ENCODE measurements around the gene RASAL2.
"Not testable (repeated sequence)": the region's sequence is repeated elsewhere in the genome, so short reads cannot be mapped to it uniquely, and the experiment has no call there.

Gene RASAL2

DNA sequence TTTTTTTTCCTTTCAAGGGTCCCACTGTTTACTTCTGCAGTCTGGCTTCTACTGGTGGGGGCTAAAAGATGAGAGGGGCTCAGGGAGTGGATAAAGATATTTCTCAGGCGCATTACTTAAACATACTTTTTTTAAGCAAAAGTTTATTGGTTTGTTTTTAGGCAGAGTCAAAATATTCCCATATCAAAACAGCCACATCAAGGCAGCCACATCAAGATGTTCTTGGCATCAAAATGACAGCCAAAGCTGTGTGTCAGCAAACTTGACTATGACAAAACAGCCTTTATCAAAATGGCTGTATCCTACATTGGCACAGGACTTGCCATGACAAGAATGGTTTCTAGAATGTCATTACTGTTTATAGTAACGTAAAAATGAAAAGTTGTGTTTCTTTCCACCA, 22.1 kb upstream of the RASAL2 start:
- DNase-seq (ENCODE audit: low read depth in 1 of 2, low spot score in 1 of 2) = no peak

DNA sequence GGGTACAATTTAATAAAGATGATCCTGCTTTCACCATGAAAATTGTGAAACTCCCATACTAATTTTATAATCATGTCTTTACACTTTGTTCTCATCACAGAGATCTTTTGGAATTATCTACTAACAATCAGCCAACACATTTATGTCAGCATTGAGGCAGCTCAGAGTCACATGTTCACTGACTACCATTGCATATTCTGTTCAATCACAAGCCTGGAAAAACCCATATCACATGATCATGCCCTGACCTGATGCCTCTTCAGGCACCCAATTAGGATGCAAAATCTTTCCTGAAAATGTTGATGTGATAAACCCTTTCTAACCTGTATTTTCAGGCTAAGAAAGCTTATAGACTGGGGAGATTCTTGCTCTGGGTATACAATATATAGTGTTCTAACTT, 21.6 kb upstream of the RASAL2 start:
- no peak for DNase-seq (ENCODE audit: low read depth in 1 of 2, low spot score in 1 of 2)

DNA sequence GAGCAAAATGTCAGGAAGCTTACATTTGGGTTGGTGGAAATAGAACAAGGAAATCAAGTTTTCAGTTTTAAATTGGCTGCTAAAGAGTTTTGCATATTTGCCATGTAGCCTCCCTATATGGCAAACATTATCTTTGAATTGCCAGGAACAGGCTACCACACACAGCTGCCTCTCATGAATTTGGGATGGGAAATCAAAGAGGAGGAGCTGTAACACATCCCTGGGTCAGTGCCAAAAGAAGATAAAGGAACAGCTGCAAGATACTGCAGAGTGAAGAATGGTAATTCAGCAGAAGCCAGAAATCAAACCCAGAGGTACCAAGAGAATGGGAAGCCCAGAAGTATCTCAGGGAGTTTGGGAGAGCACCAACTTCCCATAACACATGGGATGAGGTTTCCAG, 18.6 kb upstream of the RASAL2 start:
- no peak for DNase-seq (ENCODE audit: low read depth in 1 of 2, low spot score in 1 of 2)

DNA sequence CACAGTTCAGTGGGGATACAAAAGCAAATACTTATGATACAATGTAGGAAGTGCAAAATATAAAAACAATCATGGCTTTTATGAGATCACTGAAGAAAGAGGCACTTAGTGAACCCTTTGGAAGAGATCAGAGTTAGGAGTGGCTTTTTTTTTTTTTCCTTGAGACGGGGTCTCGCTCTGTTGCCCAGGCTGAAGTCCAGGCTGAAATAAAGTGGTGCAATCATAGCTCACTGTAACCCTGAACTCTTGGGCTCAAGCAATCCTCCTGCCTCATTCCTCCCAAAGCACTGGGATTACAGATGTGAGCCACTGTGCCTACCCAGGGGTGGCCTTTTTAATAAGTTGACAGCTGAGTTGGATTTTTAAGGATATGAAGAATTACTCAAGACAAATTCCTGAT, 17.3 kb upstream of the RASAL2 start:
- DNase-seq (ENCODE audit: low read depth in 1 of 2, low spot score in 1 of 2) = no peak

DNA sequence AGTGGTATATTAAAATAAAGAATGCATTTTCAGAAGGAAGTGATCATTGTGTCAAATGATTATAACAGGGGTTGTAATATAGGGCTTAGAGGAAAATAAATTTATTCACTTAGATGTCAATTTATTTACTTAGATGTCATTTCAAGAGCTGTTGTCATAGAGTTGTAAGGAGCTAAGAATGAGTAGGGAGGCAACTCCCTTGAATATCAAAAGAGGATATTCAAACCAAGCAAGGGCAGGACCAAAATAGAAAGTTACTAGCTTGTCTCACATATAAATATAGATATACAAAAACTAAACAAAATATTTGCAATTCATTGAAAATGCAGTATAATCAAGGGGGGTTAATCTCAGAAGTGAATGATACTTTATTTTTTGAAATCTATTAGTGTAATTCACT, 16.0 kb upstream of the RASAL2 start:
- DNase-seq (ENCODE audit: low read depth in 1 of 2, low spot score in 1 of 2) = no peak

DNA sequence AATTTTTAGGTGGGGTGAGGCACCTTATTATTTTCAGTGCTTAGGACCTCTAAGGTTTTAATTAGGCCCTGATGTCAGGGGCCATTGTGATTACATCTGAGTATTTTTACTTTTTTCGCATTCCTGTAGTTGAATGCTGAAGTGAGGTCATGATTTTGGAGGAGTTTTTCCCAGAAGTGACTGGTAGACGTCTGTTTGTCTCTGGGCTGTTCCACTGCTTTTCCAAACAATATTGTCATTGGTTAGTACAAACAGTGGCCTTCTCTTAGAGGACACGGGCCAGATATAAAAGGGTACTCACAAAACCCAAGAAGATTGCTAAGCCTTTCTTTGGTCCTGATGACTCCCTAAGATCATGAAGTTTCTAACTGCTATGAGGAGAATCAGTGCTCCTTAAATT, 7.6 kb upstream of the RASAL2 start:
- no peak for DNase-seq (ENCODE audit: low read depth in 1 of 2, low spot score in 1 of 2)

DNA sequence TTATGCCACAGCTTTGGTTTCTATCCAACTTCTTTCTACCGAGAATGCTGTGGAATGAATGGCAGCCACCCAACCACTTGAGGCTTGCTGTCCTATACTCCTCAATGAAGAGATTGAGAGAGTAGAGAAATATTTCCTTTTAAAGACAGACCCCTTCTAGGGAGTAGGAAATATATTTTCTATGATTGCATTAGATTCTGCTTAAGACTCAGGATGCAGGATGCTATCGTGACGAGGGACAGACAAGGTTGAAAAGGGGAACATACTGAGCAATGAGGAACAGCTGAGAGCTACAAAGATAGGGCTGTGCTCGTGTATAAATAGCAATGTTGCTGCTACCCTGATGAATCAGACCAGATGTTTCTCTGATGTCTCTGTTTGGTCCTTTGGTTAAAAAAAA, 7.1 kb upstream of the RASAL2 start:
- no peak for DNase-seq (ENCODE audit: low read depth in 1 of 2, low spot score in 1 of 2)

DNA sequence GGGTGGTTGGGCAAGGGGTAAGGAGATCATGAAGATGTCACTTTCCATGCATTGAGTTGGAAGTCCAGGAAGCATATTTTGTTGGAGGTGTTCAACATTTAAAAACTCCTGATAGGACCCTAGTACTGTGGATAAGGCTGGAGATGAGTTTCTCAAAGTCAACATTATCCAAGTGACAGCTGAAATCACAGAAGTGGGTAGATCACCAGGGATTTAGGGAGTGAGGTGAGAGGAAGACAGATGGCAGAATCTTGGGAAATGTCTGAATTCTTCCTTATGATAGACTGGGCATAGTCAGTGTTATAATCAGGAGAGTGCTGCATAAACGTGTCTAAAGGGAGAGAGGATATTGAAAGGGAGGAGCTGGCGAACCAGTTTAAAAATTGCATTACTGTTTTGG, 5.3 kb upstream of the RASAL2 start:
- DNase-seq (ENCODE audit: low read depth in 1 of 2, low spot score in 1 of 2) = no peak

DNA sequence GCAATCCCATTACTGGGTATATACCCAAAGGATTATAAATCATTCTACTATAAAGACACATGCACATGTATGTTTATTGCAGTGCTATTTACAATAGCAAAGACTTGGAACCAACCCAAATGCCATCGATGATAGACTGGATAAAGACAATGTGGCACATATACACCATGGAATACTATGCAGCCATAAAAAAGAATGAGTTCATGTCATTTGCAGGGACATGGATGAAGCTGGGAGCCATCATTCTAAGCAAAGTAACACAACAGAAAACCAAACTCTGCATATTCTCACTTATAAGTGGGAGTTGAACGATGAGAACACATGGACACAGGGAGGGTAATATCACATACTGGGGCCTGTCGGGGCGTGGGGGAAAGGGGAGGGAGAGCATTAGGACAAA, 2.5 kb upstream of the RASAL2 start:
- not testable (repeated sequence) for DNase-seq (ENCODE audit: low read depth in 1 of 2, low spot score in 1 of 2)

DNA sequence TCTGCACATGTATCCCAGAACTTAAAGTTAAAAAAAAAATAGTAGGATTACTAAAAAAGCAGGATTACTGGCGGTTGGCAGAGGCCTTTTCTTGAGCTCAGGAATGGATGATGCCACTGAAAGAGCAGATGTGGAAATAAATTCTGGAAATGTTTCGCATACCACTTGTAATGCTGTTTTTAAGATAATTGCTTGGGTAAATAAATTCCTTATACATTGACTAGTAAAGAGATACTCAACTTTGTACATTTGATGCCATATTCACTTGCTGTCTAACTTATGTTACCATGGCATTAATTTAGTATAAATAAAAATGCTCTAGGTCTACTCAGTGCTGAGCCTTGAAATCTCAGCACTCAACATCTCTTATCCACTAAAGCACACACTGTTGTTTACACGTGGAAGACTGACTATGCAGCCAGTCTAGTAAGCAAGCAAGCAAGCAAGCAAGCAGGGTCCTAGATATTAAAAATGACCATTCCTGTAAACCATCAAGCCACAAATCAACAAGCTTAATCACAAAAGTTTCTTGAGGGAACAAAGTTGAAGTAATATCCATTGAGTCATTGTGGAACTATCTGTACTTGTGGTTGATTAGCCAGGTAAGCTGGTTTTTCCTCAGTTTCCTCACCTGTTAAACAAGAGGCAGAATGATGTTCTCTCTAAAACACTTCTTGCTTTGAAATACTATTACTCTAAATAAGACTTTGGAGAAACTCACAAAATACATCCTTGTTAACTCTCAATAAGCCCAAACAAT, 1.7 kb upstream of the RASAL2 start:
- no peak for DNase-seq (ENCODE audit: low read depth in 1 of 2, low spot score in 1 of 2)

DNA sequence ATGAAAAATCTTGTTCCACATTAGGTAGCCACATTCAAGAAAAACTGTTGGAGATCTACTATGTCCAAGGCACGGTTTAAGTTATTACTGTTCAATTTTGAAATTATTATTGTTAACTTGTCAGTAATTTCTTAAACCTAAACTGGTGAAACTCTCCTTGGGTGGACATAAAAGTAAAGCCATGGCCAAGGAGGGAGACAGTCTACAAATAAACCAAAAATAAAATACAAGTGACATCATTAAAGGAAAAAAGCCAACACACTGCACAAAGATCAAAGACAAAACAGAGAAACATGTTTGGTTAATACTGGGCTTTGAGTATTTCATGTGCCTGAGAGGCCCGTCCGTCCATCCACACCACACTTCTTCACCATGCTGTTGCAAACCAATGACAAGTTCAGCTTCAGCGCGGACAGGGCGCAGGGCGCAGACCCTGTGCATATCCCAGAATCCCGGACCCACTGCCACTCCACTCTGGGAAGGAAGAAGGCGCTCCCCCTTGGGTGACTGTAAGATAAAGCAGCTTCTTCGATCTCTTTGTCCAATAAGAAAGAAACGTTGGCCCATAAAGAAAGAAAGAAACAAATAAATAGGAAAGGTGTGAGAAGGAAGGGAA, 918 bp upstream of the RASAL2 start:
- no peak for DNase-seq (ENCODE audit: low read depth in 1 of 2, low spot score in 1 of 2)

DNA sequence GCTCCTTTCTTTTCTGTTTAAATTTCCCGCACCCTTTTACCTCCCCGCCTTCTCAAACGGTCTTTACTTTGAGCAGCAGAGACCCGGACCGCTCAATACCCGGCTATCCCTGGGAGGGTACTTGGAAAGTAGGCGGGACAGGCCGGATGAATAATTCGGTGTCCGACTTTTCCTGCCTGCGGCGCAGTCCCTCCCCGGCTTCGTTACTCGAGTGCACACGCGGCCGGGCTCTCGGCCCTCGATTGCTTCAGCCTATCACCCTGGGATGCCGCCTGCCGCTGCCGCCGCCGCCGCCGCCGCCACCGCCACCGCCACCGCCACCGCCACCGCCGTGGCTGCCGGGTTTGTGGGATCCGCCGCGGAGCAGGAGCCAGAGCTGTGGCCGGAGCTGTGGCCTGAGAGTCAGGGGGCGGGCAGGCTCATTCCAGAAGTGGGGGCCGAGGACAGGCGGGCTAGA, 382 bp upstream of the RASAL2 start:
- no peak for DNase-seq (ENCODE audit: low read depth in 1 of 2, low spot score in 1 of 2)

DNA sequence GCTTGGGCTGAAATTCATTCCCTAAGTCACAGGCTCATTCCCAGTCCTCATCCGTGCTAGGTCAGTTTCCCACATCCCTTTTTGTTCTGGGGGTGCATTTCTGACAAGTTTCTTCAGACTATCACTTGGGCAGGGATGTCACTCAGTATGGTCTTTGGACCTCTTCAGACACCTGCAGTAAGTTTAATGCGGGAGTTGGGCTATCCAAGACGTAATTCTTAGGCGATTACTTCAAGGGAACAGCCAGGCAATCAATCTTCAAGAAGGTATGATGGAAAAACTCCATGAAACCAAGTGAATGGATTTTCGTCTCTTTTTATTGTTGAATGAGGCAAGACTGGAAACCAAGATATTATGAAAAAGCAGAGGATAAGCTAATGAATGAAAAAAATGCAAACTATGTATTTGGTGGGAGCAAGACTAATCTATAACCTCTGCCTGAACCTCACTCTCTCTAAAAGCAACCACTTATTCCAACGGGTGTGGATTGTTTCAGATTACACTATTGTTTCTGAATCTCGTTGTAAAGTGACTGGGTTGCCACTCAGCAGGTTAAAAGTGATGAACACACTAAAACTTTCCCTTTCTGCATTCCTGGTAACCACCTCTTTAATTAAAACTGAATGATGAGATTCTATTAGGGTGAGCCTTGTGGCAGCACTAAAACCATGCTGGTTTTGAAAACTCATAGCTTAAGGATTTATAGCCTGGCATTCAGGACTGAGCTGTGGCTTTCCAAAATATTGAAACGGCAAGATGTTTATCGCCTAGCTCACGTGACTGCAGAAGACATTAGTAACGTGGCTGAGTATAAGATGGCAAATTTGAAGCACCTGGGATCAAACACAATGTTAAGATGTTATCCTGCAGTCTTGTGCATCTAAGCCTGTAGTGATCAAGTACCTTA, 1.1 kb downstream of the RASAL2 start:
- DNase-seq (ENCODE audit: low read depth in 1 of 2, low spot score in 1 of 2) = no peak

DNA sequence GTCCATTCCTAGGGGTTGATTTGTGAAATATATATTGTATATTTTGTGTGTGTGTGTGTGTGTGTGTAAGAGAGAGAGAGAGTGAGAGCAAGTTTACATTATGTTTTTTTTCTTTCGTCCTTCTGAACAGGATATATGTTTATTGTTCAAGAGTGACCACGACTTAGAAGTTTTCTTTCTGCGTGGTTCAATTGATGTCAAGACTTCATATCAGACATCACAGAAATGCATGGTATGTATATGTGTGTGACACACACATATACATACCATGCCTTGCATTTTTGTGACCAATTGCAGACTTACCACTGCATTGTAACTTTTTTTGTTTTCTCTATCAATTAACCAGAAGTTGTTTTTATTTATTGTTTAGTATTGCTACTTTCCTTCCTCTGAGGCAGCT, 2.5 kb downstream of the RASAL2 start:
- no peak for DNase-seq (ENCODE audit: low read depth in 1 of 2, low spot score in 1 of 2)

DNA sequence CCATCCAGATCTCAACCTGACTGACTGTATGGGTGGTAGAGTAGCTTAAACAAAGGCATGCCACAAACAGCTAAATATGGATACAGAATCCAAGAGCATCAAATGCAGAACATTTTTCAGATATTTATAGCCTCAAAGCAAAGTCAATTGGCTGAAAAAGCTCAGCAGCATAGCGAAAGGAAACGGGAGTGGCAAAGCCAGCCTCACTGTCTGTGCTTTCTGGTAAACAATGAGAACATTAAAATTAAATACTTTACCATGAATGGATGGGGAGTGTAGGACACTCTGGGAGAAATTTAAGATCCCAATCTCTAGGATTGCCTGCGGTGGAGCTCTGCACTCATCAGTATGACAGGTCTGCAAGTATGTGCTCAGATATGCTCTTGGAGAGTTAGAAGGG, 4.4 kb downstream of the RASAL2 start:
- DNase-seq (ENCODE audit: low read depth in 1 of 2, low spot score in 1 of 2) = no peak

DNA sequence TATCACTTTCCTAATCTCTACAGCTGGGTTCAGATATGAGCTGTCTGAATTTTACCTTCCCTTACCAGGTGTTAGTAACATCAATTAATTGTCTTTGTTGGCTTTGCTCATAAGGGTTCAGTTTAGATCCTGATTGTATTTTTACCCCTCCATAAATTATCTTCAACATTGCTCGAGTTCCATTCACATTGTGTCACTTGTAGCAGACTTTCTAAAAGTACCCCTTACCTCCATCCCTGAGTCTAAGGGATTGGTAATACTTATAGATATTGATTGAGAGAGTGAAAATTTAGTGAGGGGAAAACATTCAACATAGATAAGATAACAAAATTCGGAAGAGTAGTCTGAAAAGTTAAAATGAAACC, 7.3 kb downstream of the RASAL2 start:
- no peak for DNase-seq (ENCODE audit: low read depth in 1 of 2, low spot score in 1 of 2)

DNA sequence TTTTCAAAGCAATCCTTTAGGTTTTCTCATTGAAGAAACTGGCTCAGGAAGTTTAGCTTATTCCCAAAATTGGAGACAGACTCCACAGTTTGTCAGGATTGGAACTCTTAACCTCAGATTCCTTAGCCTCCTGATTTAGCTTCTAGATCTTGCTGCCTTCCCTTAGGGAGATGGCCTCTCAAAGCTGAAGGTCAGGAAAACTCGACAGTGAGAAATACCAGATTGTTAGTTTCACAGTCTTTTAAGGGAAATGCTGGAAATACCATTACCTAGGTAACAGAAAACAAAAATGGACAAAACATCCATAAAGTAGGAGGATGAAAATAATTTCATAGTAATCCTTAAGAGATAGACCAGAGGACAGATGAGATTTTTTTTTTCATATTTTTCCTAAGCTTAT, 7.8 kb downstream of the RASAL2 start:
- no peak for DNase-seq (ENCODE audit: low read depth in 1 of 2, low spot score in 1 of 2)

DNA sequence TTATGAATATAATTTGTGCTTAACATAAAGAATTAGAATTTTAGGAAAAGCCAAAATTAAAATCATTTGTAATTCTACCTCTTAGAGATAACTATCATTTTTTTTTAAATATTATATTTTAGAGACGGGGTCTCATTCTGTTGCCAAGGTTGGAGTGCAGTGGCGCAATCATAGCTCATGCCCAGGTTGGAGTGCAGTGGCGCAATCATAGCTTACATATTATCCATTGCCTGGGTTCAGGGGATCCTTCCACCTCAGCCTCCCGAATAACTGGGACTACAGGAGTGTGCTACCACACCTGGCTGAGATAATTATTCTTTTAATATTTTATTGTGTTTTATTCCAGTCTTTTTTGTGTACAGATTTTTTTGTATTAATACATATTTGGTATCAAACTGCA, 8.3 kb downstream of the RASAL2 start:
- DNase-seq (ENCODE audit: low read depth in 1 of 2, low spot score in 1 of 2) = no peak

DNA sequence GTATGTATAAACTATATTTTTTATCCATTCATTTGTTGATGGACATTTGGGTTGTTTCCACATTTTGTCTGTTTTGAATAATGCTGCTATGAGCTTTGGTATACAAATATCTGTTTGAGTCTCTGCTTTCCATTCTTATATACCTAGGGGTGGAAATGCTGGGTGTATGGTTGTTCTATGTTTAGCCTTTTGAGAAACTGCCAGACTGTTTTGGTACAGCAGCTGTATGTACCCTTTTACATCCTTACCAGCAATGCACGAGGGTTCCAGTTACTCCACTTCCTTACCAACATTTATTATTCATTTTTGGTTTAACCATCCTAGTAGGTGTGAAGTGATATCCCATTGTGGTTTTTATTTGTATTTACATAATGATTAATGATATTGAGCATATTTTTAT, 13.9 kb downstream of the RASAL2 start:
- DNase-seq (ENCODE audit: low read depth in 1 of 2, low spot score in 1 of 2) = no peak

DNA sequence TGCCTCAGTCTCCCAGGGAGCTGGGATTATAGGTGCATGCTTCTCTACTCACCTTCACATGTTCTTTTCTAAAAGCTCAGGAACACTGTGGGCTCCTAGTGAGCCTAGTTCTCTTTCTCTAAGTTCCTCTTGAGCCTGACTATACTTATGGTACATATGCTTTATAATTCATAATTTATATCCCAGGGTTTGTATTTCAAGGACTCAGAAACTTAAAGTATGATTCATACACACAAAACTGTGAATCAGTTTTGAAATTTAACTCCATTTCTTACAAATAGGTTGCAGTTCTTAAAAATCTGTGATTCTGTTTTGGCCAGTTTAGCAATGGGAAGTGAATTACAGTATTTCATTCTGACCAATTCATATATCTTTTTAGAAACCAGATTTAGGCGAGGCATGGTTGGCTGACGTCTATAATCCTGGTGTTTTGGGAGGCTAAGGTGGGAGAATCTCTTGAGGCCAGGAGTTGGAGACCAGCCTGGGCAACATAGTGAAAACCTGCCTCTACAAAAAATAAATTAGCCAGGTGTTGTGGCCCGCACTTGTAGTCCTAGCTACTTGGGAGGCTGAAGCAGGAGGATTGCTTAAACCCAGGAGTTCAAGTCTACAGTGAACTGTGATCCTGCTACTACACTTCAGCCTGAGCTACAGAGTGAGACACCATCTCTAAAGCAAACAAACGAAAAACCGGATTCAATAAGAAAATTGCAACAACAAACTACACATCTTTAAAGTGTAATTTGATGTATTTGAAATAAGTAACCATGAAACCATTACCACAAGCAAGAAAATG, 15.6 kb downstream of the RASAL2 start:
- DNase-seq (ENCODE audit: low read depth in 1 of 2, low spot score in 1 of 2) = no peak

DNA sequence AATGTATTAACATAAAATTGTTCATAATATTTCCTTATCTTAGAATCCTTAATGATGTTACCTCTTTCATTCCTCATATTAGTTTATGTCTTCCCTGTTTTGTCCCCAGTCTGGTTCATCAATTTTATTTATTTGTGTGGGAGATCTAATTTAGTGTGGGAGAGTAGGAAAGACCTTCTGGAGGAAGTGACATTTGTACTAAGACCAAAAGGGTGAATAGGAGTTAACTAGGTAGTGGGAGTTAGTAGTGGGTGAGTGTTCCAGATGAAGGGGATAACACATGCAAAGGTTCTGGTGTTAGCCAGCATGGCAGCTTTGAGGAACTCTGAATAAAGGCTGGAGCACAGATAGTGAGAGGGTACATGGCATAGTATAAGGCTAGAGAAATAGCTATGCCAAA, 21.4 kb downstream of the RASAL2 start:
- no peak for DNase-seq (ENCODE audit: low read depth in 1 of 2, low spot score in 1 of 2)
